ENCODE measurements around the gene ARHGEF2. TPM values are rescaled to one million over a fixed set of nuclear protein-coding genes. Genes with fewer than 3 reads are reported as not detected.

The ARHGEF2 gene
- total RNA-seq, 1 donor from 2014 or later, result 211 TPM

- intact Hi-C loops (cut with micrococcal nuclease), result no loop called here
- H3K27ac Mint-ChIP-seq, result no peak overlapping the region
These were observed 15.6 kb downstream of the ARHGEF2 start for GRCh38 chr1:155962599-155963211.

GRCh38 chr1:155961937-155962336 lies 16.4 kb downstream of the ARHGEF2 start:
- intact Hi-C loops (cut with micrococcal nuclease), result no loop called here
- no peaks in the 10 kb centered on the region for H3K9me3 Mint-ChIP-seq
- DNase-seq (ENCODE audit: low spot score), result no peak
- peak overlapping the region; percentile 49 for H3K27ac Mint-ChIP-seq
- H3K4me3 Mint-ChIP-seq (ENCODE audit: low read depth), result no peak overlapping the region
- peaks cover 18% of the 10 kb centered on the region for H3K4me1 Mint-ChIP-seq (ENCODE audit: low read depth)
- H3K27me3 Mint-ChIP-seq (ENCODE audit: low read depth), result no peaks in the 10 kb centered on the region
- peaks cover 85% of the 10 kb centered on the region for H3K36me3 Mint-ChIP-seq (ENCODE audit: low read depth)

More at GRCh38 chr1:155962599-155963211, 15.6 kb downstream of the ARHGEF2 start:
- Mint-ChIP-seq H3K4me3 (ENCODE audit: low read depth) (no peak overlapping the region), H3K27me3 (ENCODE audit: low read depth) (no peaks in the 10 kb centered on the region), H3K9me3 (no peaks in the 10 kb centered on the region), H3K36me3 (ENCODE audit: low read depth) (peaks cover 85% of the 10 kb centered on the region), H3K4me1 (ENCODE audit: low read depth) (peaks cover 23% of the 10 kb centered on the region)
- no peak for DNase-seq (ENCODE audit: low spot score)

GRCh38 chr1:155960081-155960745 lies 18.1 kb downstream of the ARHGEF2 start:
- DNase-seq (ENCODE audit: low spot score), result no peak
- H3K4me3 Mint-ChIP-seq (ENCODE audit: low read depth), result no peak overlapping the region
- H3K36me3 Mint-ChIP-seq (ENCODE audit: low read depth), result peaks cover 72% of the 10 kb centered on the region
- peak overlapping the region; percentile 62 for H3K27ac Mint-ChIP-seq
- H3K27me3 Mint-ChIP-seq (ENCODE audit: low read depth), result no peaks in the 10 kb centered on the region
- intact Hi-C loops (cut with micrococcal nuclease), result no loop called here
- H3K9me3 Mint-ChIP-seq, result no peaks in the 10 kb centered on the region
- peaks cover 17% of the 10 kb centered on the region for H3K4me1 Mint-ChIP-seq (ENCODE audit: low read depth)

GRCh38 chr1:155957411-155957915 lies 20.9 kb downstream of the ARHGEF2 start:
- H3K4me1 Mint-ChIP-seq (ENCODE audit: low read depth), result peaks cover 11% of the 10 kb centered on the region
- H3K4me3 Mint-ChIP-seq (ENCODE audit: low read depth), result no peak overlapping the region
- H3K27ac Mint-ChIP-seq, result no peak overlapping the region
- DNase-seq (ENCODE audit: low spot score), result no peak
- peaks cover 80% of the 10 kb centered on the region for H3K36me3 Mint-ChIP-seq (ENCODE audit: low read depth)
- intact Hi-C loops (cut with micrococcal nuclease), result no loop called here
- no peaks in the 10 kb centered on the region for H3K9me3 Mint-ChIP-seq
- H3K27me3 Mint-ChIP-seq (ENCODE audit: low read depth), result no peaks in the 10 kb centered on the region

DNA sequence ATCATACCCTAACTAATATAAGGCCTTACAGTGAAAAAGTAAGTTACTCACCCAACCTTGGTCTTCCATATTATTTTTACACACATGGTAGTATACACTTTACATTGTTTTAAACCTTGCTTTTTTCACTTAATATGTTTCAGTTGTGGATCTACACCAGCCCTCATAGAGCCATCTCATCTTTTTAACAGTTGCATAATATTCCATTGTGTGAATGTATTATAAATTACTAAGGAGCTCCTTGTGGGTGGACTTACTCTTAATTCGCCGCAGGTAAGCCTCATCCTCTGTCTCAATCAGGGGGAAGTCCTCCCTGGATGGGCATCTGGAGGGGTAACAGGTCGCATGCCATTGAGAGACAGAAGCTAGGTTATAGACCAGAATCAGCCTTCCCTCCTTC lies 23.7 kb downstream of the ARHGEF2 start:
- Mint-ChIP-seq H3K36me3 (ENCODE audit: low read depth) (peaks cover 75% of the 10 kb centered on the region), H3K27ac (no peak overlapping the region), H3K9me3 (no peaks in the 10 kb centered on the region), H3K27me3 (ENCODE audit: low read depth) (no peaks in the 10 kb centered on the region), H3K4me3 (ENCODE audit: low read depth) (no peak overlapping the region), H3K4me1 (ENCODE audit: low read depth) (no peaks in the 10 kb centered on the region)
- DNase-seq (ENCODE audit: low spot score), result no peak
- intact Hi-C loops (cut with micrococcal nuclease), result no loop called here

DNA sequence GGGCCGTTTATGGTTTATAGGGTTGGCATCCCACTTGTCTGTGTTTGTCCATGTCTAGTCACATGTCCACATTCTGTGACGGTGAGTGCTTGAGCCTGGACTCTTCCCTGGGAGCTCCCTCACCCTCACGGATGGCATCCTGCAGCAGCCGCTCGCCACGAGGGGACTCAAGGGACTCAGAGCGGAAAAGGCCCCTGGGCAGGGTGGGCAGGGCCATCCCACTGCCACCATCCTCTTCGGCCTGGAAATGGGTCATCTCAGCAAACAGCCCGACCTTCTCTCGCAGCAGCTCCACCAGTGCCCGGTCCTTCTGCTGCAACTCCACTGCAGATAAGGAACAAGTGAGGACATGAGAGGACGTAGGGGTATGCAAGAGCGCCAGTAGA lies 25.8 kb downstream of the ARHGEF2 start:
- no peak overlapping the region for H3K27ac Mint-ChIP-seq
- H3K4me1 Mint-ChIP-seq (ENCODE audit: low read depth), result peaks cover 2% of the 10 kb centered on the region
- intact Hi-C loops (cut with micrococcal nuclease), result no loop called here
- H3K4me3 Mint-ChIP-seq (ENCODE audit: low read depth), result no peak overlapping the region
- peaks cover 73% of the 10 kb centered on the region for H3K36me3 Mint-ChIP-seq (ENCODE audit: low read depth)
- no peaks in the 10 kb centered on the region for H3K27me3 Mint-ChIP-seq (ENCODE audit: low read depth)
- H3K9me3 Mint-ChIP-seq, result no peaks in the 10 kb centered on the region
- no peak for DNase-seq (ENCODE audit: low spot score)

DNA sequence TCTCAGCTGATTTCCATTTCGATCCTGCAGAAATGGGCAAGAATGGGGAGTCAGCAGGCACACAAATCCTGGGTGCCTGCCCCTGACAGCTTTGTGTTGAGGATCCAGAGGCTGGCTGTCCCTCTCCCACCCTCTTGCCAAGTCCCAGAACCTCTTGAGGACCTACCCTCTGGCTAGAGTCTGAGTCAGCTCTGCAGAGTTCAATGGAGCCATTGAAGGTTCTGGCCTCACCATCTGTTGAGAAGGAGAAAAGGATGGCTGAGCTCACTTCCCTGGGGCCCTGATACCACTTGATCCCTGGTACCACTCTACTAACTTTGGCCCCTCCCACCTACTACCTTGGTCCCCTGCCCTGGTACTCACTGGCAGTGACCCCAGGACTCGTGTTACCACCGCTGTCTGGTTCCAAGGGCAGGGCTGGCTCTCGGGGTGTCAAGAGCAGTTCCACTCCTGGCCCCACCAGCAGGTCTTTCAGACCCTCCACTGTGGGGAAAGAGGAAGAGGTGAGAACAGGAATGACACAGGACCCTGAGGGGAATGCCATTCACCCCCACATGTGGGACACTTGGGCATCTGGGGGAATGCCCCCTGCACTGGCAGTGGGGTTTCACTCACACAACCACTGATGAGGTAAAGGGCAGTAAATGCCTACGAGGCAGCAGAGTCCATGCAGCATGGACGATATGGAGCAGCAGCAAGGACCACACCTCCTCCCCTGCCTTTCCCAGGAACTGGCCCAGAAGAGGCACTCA lies 26.4 kb downstream of the ARHGEF2 start:
- intact Hi-C loops (cut with micrococcal nuclease), result no loop called here
- Mint-ChIP-seq H3K27me3 (ENCODE audit: low read depth) (no peaks in the 10 kb centered on the region), H3K9me3 (no peaks in the 10 kb centered on the region), H3K4me3 (ENCODE audit: low read depth) (no peak overlapping the region), H3K4me1 (ENCODE audit: low read depth) (peaks cover 7% of the 10 kb centered on the region), H3K27ac (no peak overlapping the region), H3K36me3 (ENCODE audit: low read depth) (peaks cover 72% of the 10 kb centered on the region)
- no peak for DNase-seq (ENCODE audit: low spot score)

- Mint-ChIP-seq H3K4me3 (ENCODE audit: low read depth) (no peak overlapping the region), H3K4me1 (ENCODE audit: low read depth) (peaks cover 18% of the 10 kb centered on the region), H3K36me3 (ENCODE audit: low read depth) (peaks cover 81% of the 10 kb centered on the region), H3K27me3 (ENCODE audit: low read depth) (no peaks in the 10 kb centered on the region), H3K9me3 (no peaks in the 10 kb centered on the region), H3K27ac (no peak overlapping the region)
- no peak for DNase-seq (ENCODE audit: low spot score)
- intact Hi-C loops (cut with micrococcal nuclease), result no loop called here
These were observed 27.5 kb downstream of the ARHGEF2 start for GRCh38 chr1:155950829-155951228.

DNA sequence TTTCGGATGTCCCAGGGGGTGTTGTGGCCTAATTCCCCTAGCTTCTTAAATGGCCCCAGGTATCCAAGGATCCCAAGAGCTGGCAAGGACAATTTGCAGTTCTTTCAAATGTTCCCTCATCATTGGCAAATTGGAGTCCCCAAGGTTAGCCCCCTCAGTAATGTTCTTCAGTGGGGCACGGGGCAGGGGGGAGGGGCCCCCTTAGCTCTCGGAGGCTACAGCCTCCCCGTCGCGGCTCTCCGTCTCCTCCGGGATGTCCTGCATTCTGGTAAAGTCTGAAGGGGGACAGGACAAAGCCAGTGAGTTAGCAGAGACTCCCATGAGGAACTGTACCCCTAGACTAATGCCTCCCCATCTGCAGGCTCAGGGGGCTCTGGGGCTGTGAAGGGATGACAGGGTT lies 30.6 kb downstream of the ARHGEF2 start:
- no peak for DNase-seq (ENCODE audit: low spot score)
- Mint-ChIP-seq H3K27ac (peak overlapping the region; percentile 59), H3K27me3 (ENCODE audit: low read depth) (no peaks in the 10 kb centered on the region), H3K4me3 (ENCODE audit: low read depth) (no peak overlapping the region), H3K36me3 (ENCODE audit: low read depth) (peaks cover 67% of the 10 kb centered on the region), H3K9me3 (no peaks in the 10 kb centered on the region), H3K4me1 (ENCODE audit: low read depth) (peaks cover 24% of the 10 kb centered on the region)
- intact Hi-C loops (cut with micrococcal nuclease), result no loop called here

- peaks cover 26% of the 10 kb centered on the region for H3K4me1 Mint-ChIP-seq (ENCODE audit: low read depth)
- peaks cover 66% of the 10 kb centered on the region for H3K36me3 Mint-ChIP-seq (ENCODE audit: low read depth)
- DNase-seq (ENCODE audit: low spot score), result no peak
- H3K4me3 Mint-ChIP-seq (ENCODE audit: low read depth), result peak overlapping the region; percentile 53
- no peaks in the 10 kb centered on the region for H3K9me3 Mint-ChIP-seq
- intact Hi-C loops (cut with micrococcal nuclease), result no loop called here
- peak overlapping the region; percentile 83 for H3K27ac Mint-ChIP-seq
- H3K27me3 Mint-ChIP-seq (ENCODE audit: low read depth), result no peaks in the 10 kb centered on the region
These were observed 31.1 kb downstream of the ARHGEF2 start for GRCh38 chr1:155947292-155947691.

DNA sequence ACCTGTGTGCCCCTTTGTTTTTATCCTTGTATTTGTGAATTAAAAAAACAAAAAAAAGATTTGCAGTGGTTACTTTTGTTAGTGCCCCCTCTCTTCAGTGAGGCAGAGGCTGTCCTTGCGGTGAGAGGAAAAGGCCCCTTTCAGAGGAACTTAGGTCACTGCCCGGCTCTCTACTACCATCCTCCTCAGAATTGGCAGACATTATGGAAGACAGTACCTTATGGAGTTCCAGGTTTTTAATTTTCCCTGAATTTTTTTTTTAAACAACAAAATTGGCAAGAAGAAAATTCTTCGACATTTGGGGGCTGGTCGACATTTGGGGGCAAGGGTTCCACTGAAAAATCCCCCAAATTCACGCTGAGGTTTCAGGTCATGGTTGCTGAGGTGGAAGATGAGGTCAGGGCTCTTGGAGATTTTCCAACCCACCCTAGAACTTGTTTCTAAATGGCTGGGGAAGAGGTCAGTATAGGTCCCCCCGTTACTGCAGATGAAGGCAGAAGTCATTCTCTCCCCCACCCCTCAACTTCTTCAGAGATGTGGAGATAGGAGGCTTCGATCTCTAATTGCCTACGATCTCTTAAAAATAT lies 31.6 kb downstream of the ARHGEF2 start:
- Mint-ChIP-seq H3K27me3 (ENCODE audit: low read depth) (no peaks in the 10 kb centered on the region), H3K27ac (peak overlapping the region; percentile 83), H3K9me3 (no peaks in the 10 kb centered on the region), H3K4me3 (ENCODE audit: low read depth) (peak overlapping the region; percentile 53), H3K4me1 (ENCODE audit: low read depth) (peaks cover 30% of the 10 kb centered on the region), H3K36me3 (ENCODE audit: low read depth) (peaks cover 62% of the 10 kb centered on the region)
- intact Hi-C loops (cut with micrococcal nuclease), result loop anchor here (1.0 kb wide), 1 partner anchor 30 kb away; no protein-coding TSS in a partner anchor
- DNase-seq (ENCODE audit: low spot score), result no peak

DNA sequence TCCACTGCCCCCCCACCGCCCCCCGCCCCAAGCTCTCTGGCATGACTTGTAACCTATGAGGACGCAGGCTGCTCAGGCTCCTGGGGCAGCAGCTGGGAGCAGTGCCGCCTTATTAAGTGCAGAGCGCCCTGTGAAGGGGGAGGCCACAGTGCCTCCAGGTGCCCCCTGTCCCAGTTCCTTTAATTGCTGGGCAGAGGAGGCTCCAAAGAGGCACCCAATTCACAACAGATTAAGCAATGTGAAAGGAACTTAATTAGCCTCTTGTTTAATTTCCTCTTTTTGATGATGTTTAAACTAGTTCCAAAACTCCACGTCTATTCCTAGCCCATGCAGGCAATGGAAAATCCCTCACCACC lies 33.9 kb downstream of the ARHGEF2 start:
- Mint-ChIP-seq H3K27ac (peak overlapping the region; percentile 59), H3K9me3 (no peaks in the 10 kb centered on the region), H3K27me3 (ENCODE audit: low read depth) (no peaks in the 10 kb centered on the region), H3K4me1 (ENCODE audit: low read depth) (peaks cover 49% of the 10 kb centered on the region), H3K4me3 (ENCODE audit: low read depth) (no peak overlapping the region), H3K36me3 (ENCODE audit: low read depth) (peaks cover 46% of the 10 kb centered on the region)
- intact Hi-C loops (cut with micrococcal nuclease), result no loop called here
- DNase-seq (ENCODE audit: low spot score), result no peak

Measured in activated T-helper 2 cell treated with anti-CD3 and anti-CD28 coated beads, Interferon-gamma antibody, Interleukin-2, Interleukin-4, amounts not matched to agents 10 μg/mL and 5 μg/mL and 100 μg/mL, durations not matched to agents 14 hours and 24 hours and 36 hours (primary cell).